GM18951 (cell line): ENCODE data around the gene PSMD7.
"Not testable (repeated sequence)": the region's sequence is repeated elsewhere in the genome, so short reads cannot be mapped to it uniquely, and the experiment has no call there.

Experiments
- POLR2A ChIP-seq: IDR thresholded peaks from 4 replicates; pipeline ENCODE4 v1.6.1; 2011; ENCODE audit warnings: mild to moderate bottlenecking; ENCODE audit not compliant: insufficient read length, insufficient read depth; ENCODE audit errors: extremely low read depth
- in situ Hi-C: fragments of 300-500 bp; cut with MboI; formaldehyde crosslinking; loops from one replicate; pipeline ENCODE4 v1.12.0; 2022; ENCODE audit warnings: low sequenced_read_pairs, mixed read lengths, inconsistent platforms; ENCODE audit not compliant: unreplicated experiment

Gene PSMD7

DNA sequence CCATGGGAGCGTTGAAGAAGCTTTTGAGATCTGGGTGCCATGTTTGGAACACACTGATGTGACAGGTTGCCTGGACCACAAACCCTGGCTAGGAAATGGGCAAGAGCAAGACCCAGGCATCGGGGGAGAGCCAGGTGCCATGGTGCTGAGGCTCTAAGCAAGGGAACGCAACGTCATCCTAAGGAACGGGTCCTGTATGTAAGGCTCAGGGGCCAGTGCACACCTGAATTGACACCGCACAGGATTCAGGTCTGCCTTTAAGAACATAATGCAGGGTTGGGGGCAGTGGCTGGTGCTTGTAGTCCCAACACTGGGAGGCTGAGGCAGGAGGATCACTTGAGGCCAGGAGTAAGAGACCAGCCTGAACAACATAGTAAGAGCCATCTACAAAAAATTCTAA is 10.8 kb downstream of the PSMD7 start:
- in situ Hi-C loops: loop anchor here (25.0 kb wide), 1 partner anchor 155 kb away; no protein-coding TSS in a partner anchor
- TF ChIP-seq POLR2A: no peak

DNA sequence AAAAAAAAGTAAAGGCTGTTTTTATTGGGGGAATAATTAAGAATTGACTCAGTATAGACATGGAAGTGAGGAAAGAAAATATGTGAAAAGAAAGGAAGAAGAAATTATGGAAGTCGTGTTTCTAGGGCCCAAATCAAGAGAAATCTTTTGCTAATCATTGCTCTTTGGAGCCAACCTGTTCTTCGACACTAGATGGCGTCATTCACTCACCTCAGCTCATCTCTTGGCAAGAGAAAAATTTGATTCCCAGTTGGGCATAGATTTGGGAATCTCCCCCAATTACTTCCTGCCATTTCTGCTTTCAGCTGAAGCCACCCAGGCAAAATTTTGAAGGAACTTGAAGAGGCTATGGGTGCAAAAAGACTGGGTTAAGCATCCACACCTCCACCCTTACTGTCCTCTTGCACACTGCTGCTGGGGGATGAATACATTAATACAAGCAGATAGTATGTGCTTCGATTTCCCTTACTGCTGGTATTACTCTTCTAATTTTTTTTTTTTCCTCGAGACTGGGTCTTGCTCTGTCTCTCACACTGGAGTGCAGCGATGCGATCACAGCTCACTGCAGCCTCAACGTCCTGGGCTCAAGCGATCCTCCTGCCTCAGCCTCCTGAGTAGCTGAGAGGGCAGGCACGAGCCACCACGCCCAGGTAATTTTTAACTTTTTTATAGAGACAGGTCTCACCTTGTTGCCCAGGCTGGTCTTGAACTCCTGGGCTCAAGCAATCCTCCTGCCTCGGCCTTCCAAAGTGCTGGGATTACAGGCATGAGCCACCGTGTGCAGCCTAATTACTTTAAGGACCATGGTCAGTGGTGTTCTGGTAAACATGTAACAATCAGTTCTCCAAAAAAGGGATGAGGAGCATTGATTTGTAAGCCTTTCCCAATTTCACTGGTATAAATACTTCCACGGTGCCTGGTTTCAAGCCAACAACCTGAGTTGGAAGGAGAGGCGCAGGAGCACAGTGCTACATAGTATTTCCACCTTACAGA is 13.5 kb downstream of the PSMD7 start:
- no peak for TF ChIP-seq POLR2A
- in situ Hi-C loops: loop anchor here (10.0 to 25.0 kb wide), 2 partner anchors 152 to 305 kb away; no protein-coding TSS in a partner anchor

DNA sequence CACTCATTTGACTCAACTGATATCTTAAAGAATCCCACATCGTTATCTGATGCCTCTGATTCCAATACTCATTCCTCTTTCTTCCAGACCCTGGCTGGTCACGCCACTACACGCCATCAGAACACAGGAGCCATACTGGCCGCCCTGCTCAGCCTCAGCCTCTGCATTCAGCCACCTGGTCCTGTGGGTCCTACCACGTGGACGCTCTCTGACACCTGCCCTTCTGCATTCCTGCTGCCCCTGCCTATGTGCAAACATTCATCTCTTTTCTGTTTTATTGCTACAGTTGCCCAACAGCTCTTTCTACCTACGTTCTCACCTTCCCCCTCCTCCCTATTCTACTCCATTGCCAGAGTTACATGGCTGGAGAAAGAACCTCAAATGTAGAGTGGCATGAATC is 18.4 kb downstream of the PSMD7 start:
- in situ Hi-C loops: loop anchor here (10.0 to 25.0 kb wide), 2 partner anchors 147 to 300 kb away; no protein-coding TSS in a partner anchor

GRCh38 chr16:74320707-74321106 is 24.1 kb downstream of the PSMD7 start:
- no peak for TF ChIP-seq POLR2A
- in situ Hi-C loops: loop anchor here (25.0 kb wide), 1 partner anchor 142 kb away; no protein-coding TSS in a partner anchor

More for the DNA sequence above, 18.4 kb downstream of the PSMD7 start:
- no peak for TF ChIP-seq POLR2A

DNA sequence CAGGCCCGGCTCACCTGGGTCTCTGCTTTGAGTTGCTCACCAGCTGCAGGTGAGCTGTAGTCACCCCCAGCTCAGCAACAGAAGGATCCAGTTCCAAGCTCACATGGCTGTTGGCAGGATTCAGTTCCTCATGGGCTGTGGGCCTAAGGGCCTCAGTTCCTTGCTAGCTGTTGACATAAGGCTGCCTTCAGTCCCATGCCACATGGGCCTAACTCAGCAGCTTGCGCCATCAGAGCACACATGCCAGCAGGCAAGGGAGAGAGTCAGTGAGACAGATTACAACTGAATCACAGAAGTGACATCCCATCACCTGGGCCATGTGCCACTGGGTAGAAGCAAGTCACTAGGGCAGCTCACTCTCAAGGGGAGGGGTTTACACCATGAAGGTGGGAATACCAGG is 24.7 kb downstream of the PSMD7 start:
- no peak for TF ChIP-seq POLR2A
- in situ Hi-C loops: loop anchor here (25.0 kb wide), 1 partner anchor 141 kb away; no protein-coding TSS in a partner anchor

- in situ Hi-C loops: loop anchor here (25.0 kb wide), 1 partner anchor 140 kb away; no protein-coding TSS in a partner anchor
- no peak for TF ChIP-seq POLR2A
Observed at GRCh38 chr16:74322301-74322710, 25.7 kb downstream of the PSMD7 start.

DNA sequence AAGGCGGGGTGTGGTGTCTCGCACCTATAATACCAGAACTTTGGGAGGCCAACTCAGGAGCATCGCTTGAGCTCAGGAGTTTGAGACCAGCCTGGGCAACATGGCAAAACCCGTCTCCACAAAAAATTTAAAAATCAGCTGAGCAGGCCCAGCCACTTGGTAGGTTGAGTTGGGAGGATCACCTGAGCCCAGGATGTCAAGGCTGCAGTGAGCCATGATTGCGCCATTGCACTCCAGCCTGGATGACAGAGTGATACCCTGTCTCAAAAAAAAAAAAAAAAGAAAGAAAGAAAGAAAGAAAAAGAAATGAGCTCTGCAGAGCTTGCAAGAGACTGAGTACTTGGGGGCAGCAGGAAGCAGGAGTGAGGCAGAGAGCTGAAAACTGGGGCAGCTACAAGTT is 28.2 kb downstream of the PSMD7 start:
- in situ Hi-C loops: loop anchor here (25.0 kb wide), 1 partner anchor 138 kb away; no protein-coding TSS in a partner anchor

DNA sequence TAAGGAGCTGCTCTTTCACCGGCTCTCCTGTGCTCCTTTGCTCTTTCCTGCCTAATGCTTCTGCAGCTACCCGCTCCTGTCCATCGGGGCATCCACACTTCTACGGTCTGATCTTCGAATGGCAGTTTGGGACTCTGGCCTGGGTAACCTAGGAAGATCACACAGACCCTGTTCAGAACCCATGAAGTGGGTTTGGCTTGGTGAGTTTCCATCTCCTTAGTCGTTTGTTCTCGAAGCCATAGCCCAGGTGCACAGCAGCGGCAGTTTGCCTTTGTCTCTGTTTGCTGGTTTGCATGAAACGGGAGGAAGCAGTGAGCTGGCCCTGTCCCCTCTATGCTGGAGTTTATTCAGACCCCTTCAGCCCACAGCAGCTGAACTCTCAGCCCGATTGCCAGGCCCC is 29.0 kb downstream of the PSMD7 start:
- in situ Hi-C loops: no loop called here
- no peak for TF ChIP-seq POLR2A

DNA sequence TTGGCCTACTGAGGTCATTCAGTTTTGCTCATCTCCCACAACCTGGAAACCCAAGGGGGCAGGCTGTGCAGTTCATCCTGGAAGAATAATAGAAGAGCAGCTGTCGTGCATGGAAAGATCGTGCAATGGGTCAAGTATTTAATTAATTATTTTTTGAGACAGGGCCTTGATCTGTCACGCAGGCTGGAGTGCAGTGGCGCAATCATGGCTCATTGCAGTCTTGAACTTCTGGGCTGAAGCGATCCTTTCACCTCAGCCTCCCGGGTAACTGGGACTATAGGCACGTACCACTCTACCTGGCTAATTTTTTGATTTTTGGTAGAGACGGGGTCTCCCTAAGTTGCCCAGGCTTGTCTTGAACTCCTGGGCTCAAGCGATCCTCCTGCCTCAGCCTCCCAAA is 31.7 kb downstream of the PSMD7 start:
- in situ Hi-C loops: not testable (repeated sequence)

GRCh38 chr16:74332469-74332868 is 35.9 kb downstream of the PSMD7 start:
- in situ Hi-C loops: not testable (repeated sequence)

- in situ Hi-C loops: not testable (repeated sequence)
Observed at GRCh38 chr16:74337506-74337905, 40.9 kb downstream of the PSMD7 start.

- in situ Hi-C loops: not testable (repeated sequence)
Observed at GRCh38 chr16:74339226-74339625, 42.6 kb downstream of the PSMD7 start.

- in situ Hi-C loops: not testable (repeated sequence)
Observed at GRCh38 chr16:74353038-74353437, 56.4 kb downstream of the PSMD7 start.
